Measurements from ENCODE around the gene TRIM69.
"Not testable (repeated sequence)": the region's sequence is repeated elsewhere in the genome, so short reads cannot be mapped to it uniquely, and the experiment has no call there.

The TRIM69 gene

DNA sequence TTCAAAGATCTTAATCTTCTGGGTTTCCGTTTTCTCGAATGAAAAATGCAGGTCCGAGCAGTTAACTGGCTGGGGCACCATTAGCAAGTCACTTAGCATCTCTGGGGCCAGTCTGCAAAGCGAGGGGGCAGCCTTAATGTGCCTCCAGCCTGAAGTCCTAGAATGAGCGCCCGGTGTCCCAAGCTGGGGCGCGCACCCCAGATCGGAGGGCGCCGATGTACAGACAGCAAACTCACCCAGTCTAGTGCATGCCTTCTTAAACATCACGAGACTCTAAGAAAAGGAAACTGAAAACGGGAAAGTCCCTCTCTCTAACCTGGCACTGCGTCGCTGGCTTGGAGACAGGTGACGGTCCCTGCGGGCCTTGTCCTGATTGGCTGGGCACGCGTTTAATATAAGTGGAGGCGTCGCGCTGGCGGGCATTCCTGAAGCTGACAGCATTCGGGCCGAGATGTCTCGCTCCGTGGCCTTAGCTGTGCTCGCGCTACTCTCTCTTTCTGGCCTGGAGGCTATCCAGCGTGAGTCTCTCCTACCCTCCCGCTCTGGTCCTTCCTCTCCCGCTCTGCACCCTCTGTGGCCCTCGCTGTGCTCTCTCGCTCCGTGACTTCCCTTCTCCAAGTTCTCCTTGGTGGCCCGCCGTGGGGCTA, 25.1 kb upstream of the TRIM69 start, which contains the start of the genes B2M and PATL2:
TSS of gene B2M (plus strand) at position 422 of the 647 bp plus-strand sequence. CDS start at position 452, 30 bp downstream.
TSS of gene PATL2 (minus strand) at position 228 of the 647 bp plus-strand sequence. CDS start 34,833 bp downstream, outside the sequence.
- Histone ChIP-seq H2AFZ (ENCODE audit: low read depth, low read length) (peak within 1 kb of the TSS; percentile 91), H3K4me1 (ENCODE audit: insufficient read depth, low read length) (peaks cover 11% of the 10 kb centered on the region), H3K36me3 (ENCODE audit: insufficient read depth, low read length) (peaks cover 13% of the 10 kb centered on the region), H3K27me3 (ENCODE audit: insufficient read depth, low read length) (no peaks in the 10 kb centered on the region), H3K4me3 (ENCODE audit: low read length) (peak within 1 kb of the TSS; percentile 80), H3K9me3 (ENCODE audit: low read length) (no peaks in the 10 kb centered on the region)

DNA sequence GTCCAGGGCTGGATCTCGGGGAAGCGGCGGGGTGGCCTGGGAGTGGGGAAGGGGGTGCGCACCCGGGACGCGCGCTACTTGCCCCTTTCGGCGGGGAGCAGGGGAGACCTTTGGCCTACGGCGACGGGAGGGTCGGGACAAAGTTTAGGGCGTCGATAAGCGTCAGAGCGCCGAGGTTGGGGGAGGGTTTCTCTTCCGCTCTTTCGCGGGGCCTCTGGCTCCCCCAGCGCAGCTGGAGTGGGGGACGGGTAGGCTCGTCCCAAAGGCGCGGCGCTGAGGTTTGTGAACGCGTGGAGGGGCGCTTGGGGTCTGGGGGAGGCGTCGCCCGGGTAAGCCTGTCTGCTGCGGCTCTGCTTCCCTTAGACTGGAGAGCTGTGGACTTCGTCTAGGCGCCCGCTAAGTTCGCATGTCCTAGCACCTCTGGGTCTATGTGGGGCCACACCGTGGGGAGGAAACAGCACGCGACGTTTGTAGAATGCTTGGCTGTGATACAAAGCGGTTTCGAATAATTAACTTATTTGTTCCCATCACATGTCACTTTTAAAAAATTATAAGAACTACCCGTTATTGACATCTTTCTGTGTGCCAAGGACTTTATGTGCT, 24.5 kb upstream of the TRIM69 start:
- Histone ChIP-seq H3K4me1 (ENCODE audit: insufficient read depth, low read length) (peaks cover 11% of the 10 kb centered on the region), H2AFZ (ENCODE audit: low read depth, low read length) (peak overlapping the region; percentile 91), H3K36me3 (ENCODE audit: insufficient read depth, low read length) (peaks cover 19% of the 10 kb centered on the region), H3K4me3 (ENCODE audit: low read length) (peak overlapping the region; percentile 80), H3K27me3 (ENCODE audit: insufficient read depth, low read length) (no peaks in the 10 kb centered on the region), H3K9me3 (ENCODE audit: low read length) (no peaks in the 10 kb centered on the region)

DNA sequence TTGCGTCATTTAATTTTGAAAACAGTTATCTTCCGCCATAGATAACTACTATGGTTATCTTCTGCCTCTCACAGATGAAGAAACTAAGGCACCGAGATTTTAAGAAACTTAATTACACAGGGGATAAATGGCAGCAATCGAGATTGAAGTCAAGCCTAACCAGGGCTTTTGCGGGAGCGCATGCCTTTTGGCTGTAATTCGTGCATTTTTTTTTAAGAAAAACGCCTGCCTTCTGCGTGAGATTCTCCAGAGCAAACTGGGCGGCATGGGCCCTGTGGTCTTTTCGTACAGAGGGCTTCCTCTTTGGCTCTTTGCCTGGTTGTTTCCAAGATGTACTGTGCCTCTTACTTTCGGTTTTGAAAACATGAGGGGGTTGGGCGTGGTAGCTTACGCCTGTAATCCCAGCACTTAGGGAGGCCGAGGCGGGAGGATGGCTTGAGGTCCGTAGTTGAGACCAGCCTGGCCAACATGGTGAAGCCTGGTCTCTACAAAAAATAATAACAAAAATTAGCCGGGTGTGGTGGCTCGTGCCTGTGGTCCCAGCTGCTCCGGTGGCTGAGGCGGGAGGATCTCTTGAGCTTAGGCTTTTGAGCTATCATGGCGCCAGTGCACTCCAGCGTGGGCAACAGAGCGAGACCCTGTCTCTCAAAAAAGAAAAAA, 23.9 kb upstream of the TRIM69 start:
- H3K4me1 ChIP-seq (ENCODE audit: insufficient read depth, low read length), result peaks cover 11% of the 10 kb centered on the region
- H2AFZ ChIP-seq (ENCODE audit: low read depth, low read length), result no peak overlapping the region
- no peaks in the 10 kb centered on the region for H3K27me3 ChIP-seq (ENCODE audit: insufficient read depth, low read length)
- peak overlapping the region; percentile 80 for H3K4me3 ChIP-seq (ENCODE audit: low read length)
- H3K36me3 ChIP-seq (ENCODE audit: insufficient read depth, low read length), result peaks cover 25% of the 10 kb centered on the region
- H3K9me3 ChIP-seq (ENCODE audit: low read length), result no peaks in the 10 kb centered on the region

DNA sequence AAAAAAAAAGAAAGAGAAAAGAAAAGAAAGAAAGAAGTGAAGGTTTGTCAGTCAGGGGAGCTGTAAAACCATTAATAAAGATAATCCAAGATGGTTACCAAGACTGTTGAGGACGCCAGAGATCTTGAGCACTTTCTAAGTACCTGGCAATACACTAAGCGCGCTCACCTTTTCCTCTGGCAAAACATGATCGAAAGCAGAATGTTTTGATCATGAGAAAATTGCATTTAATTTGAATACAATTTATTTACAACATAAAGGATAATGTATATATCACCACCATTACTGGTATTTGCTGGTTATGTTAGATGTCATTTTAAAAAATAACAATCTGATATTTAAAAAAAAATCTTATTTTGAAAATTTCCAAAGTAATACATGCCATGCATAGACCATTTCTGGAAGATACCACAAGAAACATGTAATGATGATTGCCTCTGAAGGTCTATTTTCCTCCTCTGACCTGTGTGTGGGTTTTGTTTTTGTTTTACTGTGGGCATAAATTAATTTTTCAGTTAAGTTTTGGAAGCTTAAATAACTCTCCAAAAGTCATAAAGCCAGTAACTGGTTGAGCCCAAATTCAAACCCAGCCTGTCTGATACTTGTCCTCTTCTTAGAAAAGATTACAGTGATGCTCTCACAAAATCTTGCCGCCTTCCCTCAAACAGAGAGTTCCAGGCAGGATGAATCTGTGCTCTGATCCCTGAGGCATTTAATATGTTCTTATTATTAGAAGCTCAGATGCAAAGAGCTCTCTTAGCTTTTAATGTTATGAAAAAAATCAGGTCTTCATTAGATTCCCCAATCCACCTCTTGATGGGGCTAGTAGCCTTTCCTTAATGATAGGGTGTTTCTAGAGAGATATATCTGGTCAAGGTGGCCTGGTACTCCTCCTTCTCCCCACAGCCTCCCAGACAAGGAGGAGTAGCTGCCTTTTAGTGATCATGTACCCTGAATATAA, 23.0 kb upstream of the TRIM69 start:
- Histone ChIP-seq H3K4me3 (ENCODE audit: low read length) (peak overlapping the region; percentile 80), H3K36me3 (ENCODE audit: insufficient read depth, low read length) (peaks cover 32% of the 10 kb centered on the region), H3K27me3 (ENCODE audit: insufficient read depth, low read length) (no peaks in the 10 kb centered on the region), H3K4me1 (ENCODE audit: insufficient read depth, low read length) (peaks cover 11% of the 10 kb centered on the region), H2AFZ (ENCODE audit: low read depth, low read length) (no peak overlapping the region), H3K9me3 (ENCODE audit: low read length) (no peaks in the 10 kb centered on the region)

DNA sequence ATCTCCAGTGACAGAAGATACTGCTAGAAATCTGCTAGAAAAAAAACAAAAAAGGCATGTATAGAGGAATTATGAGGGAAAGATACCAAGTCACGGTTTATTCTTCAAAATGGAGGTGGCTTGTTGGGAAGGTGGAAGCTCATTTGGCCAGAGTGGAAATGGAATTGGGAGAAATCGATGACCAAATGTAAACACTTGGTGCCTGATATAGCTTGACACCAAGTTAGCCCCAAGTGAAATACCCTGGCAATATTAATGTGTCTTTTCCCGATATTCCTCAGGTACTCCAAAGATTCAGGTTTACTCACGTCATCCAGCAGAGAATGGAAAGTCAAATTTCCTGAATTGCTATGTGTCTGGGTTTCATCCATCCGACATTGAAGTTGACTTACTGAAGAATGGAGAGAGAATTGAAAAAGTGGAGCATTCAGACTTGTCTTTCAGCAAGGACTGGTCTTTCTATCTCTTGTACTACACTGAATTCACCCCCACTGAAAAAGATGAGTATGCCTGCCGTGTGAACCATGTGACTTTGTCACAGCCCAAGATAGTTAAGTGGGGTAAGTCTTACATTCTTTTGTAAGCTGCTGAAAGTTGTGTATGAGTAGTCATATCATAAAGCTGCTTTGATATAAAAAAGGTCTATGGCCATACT, 21.1 kb upstream of the TRIM69 start:
- peaks cover 39% of the 10 kb centered on the region for H3K36me3 ChIP-seq (ENCODE audit: insufficient read depth, low read length)
- H3K4me1 ChIP-seq (ENCODE audit: insufficient read depth, low read length), result peaks cover 11% of the 10 kb centered on the region
- no peak overlapping the region for H3K4me3 ChIP-seq (ENCODE audit: low read length)
- H3K27me3 ChIP-seq (ENCODE audit: insufficient read depth, low read length), result no peaks in the 10 kb centered on the region
- no peaks in the 10 kb centered on the region for H3K9me3 ChIP-seq (ENCODE audit: low read length)
- H2AFZ ChIP-seq (ENCODE audit: low read depth, low read length), result no peak overlapping the region

DNA sequence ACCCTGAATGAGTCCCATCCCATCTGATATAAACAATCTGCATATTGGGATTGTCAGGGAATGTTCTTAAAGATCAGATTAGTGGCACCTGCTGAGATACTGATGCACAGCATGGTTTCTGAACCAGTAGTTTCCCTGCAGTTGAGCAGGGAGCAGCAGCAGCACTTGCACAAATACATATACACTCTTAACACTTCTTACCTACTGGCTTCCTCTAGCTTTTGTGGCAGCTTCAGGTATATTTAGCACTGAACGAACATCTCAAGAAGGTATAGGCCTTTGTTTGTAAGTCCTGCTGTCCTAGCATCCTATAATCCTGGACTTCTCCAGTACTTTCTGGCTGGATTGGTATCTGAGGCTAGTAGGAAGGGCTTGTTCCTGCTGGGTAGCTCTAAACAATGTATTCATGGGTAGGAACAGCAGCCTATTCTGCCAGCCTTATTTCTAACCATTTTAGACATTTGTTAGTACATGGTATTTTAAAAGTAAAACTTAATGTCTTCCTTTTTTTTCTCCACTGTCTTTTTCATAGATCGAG, 20.5 kb upstream of the TRIM69 start:
- Histone ChIP-seq H3K4me1 (ENCODE audit: insufficient read depth, low read length) (peaks cover 11% of the 10 kb centered on the region), H3K36me3 (ENCODE audit: insufficient read depth, low read length) (peaks cover 39% of the 10 kb centered on the region), H3K9me3 (ENCODE audit: low read length) (no peaks in the 10 kb centered on the region), H3K4me3 (ENCODE audit: low read length) (no peak overlapping the region), H2AFZ (ENCODE audit: low read depth, low read length) (no peak overlapping the region), H3K27me3 (ENCODE audit: insufficient read depth, low read length) (no peaks in the 10 kb centered on the region)

DNA sequence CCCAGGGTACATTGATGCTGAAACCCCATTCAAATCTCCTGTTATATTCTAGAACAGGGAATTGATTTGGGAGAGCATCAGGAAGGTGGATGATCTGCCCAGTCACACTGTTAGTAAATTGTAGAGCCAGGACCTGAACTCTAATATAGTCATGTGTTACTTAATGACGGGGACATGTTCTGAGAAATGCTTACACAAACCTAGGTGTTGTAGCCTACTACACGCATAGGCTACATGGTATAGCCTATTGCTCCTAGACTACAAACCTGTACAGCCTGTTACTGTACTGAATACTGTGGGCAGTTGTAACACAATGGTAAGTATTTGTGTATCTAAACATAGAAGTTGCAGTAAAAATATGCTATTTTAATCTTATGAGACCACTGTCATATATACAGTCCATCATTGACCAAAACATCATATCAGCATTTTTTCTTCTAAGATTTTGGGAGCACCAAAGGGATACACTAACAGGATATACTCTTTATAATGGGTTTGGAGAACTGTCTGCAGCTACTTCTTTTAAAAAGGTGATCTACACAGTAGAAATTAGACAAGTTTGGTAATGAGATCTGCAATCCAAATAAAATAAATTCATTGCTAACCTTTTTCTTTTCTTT, 19.2 kb upstream of the TRIM69 start:
- Histone ChIP-seq H3K36me3 (ENCODE audit: insufficient read depth, low read length) (peaks cover 39% of the 10 kb centered on the region), H3K4me3 (ENCODE audit: low read length) (no peak overlapping the region), H2AFZ (ENCODE audit: low read depth, low read length) (no peak overlapping the region), H3K27me3 (ENCODE audit: insufficient read depth, low read length) (no peaks in the 10 kb centered on the region), H3K9me3 (ENCODE audit: low read length) (no peaks in the 10 kb centered on the region), H3K4me1 (ENCODE audit: insufficient read depth, low read length) (peaks cover 10% of the 10 kb centered on the region)

DNA sequence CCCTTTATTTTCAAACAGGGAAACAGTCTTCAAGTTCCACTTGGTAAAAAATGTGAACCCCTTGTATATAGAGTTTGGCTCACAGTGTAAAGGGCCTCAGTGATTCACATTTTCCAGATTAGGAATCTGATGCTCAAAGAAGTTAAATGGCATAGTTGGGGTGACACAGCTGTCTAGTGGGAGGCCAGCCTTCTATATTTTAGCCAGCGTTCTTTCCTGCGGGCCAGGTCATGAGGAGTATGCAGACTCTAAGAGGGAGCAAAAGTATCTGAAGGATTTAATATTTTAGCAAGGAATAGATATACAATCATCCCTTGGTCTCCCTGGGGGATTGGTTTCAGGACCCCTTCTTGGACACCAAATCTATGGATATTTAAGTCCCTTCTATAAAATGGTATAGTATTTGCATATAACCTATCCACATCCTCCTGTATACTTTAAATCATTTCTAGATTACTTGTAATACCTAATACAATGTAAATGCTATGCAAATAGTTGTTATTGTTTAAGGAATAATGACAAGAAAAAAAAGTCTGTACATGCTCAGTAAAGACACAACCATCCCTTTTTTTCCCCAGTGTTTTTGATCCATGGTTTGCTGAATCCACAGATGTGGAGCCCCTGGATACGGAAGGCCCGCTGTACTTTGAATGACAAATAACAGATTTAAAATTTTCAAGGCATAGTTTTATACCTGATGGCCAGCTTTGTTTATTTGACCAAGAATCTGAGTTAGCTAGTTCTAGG, 18.0 kb upstream of the TRIM69 start:
- peaks cover 39% of the 10 kb centered on the region for H3K36me3 ChIP-seq (ENCODE audit: insufficient read depth, low read length)
- no peaks in the 10 kb centered on the region for H3K9me3 ChIP-seq (ENCODE audit: low read length)
- H3K4me3 ChIP-seq (ENCODE audit: low read length), result no peak overlapping the region
- no peaks in the 10 kb centered on the region for H3K27me3 ChIP-seq (ENCODE audit: insufficient read depth, low read length)
- peaks cover 2% of the 10 kb centered on the region for H3K4me1 ChIP-seq (ENCODE audit: insufficient read depth, low read length)
- H2AFZ ChIP-seq (ENCODE audit: low read depth, low read length), result no peak overlapping the region

DNA sequence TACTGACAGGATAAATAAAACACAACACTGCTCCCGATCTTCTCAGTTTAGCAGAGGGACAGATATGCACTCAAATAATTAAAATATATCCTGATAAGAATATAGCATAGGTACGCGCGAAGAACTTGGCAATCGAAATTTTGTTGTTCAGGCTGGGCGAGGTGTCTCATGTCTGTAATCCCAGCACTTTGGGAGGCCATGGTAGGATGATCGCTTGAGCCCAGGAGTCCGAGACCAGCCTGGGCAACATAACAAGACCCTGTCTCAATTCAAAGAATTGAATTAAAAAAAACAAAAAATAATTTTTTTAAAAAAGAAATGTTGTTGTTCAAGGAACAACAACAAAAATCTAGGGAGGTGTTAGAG, 17.4 kb upstream of the TRIM69 start:
- H3K4me3 ChIP-seq (ENCODE audit: low read length), result no peak overlapping the region
- H2AFZ ChIP-seq (ENCODE audit: low read depth, low read length), result no peak overlapping the region
- H3K36me3 ChIP-seq (ENCODE audit: insufficient read depth, low read length), result peaks cover 39% of the 10 kb centered on the region
- no peaks in the 10 kb centered on the region for H3K9me3 ChIP-seq (ENCODE audit: low read length)
- H3K4me1 ChIP-seq (ENCODE audit: insufficient read depth, low read length), result no peaks in the 10 kb centered on the region
- no peaks in the 10 kb centered on the region for H3K27me3 ChIP-seq (ENCODE audit: insufficient read depth, low read length)

DNA sequence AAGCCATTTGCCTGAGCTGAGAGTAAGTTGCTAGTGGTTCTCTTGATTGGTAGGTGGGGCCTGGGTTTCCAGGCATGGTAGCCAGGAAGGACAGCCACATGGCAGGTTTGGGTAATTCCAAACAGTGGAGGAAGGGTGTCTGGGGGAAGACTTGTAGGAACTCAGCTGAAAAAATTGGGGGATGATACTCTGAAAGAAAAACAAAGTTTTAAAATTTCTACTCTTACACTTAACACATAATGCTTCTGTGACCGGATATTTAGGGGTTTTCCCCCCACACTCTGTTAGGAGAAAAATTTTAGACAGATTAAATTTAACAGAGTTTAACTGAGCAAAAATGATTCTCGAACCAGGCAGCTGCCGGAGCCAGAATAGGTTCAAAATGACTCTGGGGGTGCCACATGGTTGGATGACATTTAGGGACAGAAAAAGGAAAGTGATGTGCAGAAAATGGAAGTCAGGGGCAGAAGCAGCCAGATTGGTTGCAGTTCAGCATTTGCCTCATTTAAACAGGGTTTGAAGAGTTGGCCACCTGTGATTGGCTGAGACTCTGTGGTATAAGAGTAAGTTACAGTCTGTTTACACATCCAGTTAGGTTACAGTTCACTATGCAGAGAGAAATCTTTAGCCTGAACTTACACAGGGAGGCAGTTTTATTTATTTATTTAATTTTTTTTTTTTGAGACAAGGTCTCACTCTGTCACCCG, 16.9 kb upstream of the TRIM69 start:
- Histone ChIP-seq H3K36me3 (ENCODE audit: insufficient read depth, low read length) (peaks cover 39% of the 10 kb centered on the region), H3K4me3 (ENCODE audit: low read length) (no peak overlapping the region), H3K27me3 (ENCODE audit: insufficient read depth, low read length) (no peaks in the 10 kb centered on the region), H3K4me1 (ENCODE audit: insufficient read depth, low read length) (no peaks in the 10 kb centered on the region), H3K9me3 (ENCODE audit: low read length) (no peaks in the 10 kb centered on the region), H2AFZ (ENCODE audit: low read depth, low read length) (no peak overlapping the region)

DNA sequence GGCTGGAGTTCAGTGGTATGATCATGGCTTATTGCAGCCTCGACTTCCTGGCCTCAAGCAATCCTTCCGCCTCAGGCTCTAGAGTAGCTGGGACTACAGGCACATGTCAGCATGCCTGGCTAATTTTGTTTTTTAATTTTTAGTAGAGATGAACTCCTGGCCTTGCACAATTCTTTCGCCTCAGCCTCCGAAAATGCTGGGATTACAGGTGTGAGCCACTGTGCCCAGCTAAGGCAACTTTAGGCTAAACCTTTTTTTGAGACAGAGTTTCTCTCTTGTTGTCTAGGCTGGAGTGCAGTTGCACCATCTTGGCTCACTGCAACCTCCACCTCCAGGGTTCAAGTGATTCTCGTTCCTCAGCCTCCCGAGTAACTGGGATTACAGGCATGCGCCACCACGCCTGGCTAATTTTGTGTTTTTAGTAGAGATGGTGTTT, 16.3 kb upstream of the TRIM69 start:
- H3K9me3 ChIP-seq (ENCODE audit: low read length); H3K4me1 ChIP-seq (ENCODE audit: insufficient read depth, low read length); H3K4me3 ChIP-seq (ENCODE audit: low read length); H3K27me3 ChIP-seq (ENCODE audit: insufficient read depth, low read length); H2AFZ ChIP-seq (ENCODE audit: low read depth, low read length): not testable (repeated sequence)
- peaks cover 38% of the 10 kb centered on the region for H3K36me3 ChIP-seq (ENCODE audit: insufficient read depth, low read length)
